Femur (tissue), 1 donor: Measurements from ENCODE around the gene ADAM10.

Experiments used
- DNase-seq: peaks from one replicate; pipeline ENCODE4 v3.0.0-alpha.2; 2017

ADAM10 gene

DNA sequence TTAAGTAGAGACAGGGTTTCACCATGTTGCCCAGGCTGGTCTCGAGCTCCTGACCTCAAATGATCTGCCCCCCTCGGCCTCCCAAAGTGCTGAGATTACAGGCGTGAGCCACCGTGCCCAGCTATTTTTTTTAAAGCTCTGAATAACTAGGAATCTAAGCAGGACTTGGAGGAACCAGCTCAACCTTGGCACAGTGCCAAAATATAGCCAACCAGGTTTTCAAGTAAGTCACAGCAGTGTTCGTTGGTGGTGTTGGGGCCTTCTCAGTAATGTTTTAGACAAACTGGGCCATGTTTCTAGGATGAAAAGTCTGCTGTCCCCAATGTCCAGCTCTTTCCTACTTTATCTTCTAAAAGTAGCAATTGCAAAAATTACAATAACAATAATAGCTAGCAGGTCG lies 6.4 kb upstream of the ADAM10 start:
- no peak for DNase-seq

DNA sequence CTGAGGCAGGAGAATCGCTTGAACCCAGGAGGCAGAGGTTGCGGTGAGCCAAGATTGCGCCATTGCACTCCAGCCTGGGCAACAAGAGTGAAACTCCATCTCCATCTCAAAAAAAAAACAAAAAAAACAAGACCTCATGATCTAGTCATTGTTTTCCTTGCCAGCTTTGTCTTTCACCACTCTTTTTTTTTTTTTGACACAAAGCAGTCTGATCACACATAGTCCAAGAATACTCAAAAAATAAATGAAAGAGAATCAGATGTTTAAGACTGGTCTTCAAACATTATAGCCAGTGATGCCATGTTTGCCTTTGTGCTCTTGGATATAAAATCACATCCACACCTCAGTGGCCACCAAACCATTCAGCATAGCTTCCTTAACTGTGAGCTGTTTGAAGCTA lies 5.8 kb upstream of the ADAM10 start:
- DNase-seq, result no peak

DNA sequence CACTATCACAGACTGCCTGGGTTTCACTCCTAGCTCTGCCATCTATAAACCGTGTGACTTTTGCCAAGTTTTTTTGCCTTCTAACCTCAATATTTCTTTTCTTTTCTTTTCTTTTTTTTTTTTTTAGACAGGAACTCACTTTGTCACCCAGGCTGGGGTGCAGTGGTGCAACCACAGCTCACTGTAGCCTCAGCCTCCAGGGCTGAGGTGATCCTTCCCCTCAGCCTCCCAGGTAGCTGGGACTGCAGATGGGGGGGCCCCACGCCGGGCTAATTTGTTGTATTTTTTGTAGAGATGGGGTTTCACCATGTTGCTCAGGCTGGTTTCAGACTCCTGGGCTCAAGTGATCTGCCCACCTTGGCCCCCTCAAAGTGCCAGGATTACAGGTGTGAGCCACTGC lies 3.2 kb upstream of the ADAM10 start:
- DNase-seq, result no peak

DNA sequence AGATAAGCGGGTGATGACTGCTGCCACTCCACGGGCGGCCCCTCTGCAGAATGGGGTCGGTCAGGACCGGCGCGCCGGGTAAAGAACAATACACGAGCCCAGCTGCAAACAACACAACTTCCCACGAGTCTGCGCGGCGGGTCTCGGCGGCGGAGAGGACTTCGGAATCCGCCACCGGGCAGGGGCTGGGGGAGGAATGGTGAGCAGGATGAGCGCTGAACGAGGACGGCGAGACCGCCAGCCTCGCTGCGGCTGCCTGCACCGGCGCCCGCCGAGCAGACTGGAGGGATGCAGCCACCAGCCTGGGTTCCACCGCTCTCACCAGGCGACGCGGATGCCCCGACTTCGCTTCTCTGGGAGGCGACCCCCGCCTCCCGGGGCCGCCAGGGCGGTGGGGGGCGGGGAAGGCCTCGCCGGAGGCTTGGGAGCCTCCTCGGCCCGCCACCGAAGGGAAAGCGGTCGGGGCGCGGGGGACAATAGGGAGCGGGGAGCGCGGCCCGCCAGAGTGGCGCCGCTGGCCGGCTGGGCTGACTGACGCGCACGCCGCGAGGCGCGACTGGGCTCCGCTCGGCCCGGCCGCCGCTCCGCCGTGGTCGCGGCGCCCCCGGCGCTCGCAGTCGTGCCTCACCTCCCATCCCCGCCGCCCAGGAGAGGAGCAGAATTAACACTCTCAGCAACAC lies 515 bp downstream of the ADAM10 start:
- DNase-seq, result peak; percentile 75

DNA sequence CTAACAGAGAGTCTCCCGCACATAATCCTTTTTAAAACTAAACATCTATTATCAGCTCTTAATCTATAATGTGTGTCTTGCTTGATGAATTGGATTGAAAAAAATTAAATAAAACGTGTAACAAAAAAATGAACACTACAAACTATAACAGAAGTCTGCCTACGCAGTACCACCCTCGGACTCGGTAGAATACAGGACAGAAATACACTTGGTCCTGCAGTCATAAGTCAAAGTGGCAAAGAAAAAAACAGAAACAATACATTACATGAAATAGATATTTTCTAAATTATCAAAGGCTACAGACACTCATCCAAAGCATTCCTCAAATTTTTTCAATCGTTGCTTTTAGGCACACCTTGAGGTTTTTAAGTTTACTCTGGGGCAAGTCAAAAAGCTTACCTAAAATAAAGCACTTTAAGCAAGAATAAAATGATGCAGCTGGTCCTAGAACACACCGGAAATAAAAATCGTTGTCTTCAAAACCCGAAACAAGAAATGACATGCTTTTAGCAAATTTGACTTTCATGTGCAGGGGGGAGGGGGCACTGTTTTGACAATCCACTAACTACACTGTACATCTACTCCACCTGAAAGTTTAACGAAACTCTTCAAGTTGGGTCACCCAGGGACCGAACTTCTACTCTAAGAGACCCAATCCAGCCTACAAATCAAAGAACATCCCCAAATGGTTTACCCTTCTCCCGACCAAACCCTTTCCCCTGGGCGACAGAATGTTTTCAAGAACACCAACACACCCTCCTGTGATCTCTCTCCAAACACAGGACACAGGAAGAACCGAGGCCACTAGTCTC lies 1.3 kb downstream of the ADAM10 start:
- no peak for DNase-seq

DNA sequence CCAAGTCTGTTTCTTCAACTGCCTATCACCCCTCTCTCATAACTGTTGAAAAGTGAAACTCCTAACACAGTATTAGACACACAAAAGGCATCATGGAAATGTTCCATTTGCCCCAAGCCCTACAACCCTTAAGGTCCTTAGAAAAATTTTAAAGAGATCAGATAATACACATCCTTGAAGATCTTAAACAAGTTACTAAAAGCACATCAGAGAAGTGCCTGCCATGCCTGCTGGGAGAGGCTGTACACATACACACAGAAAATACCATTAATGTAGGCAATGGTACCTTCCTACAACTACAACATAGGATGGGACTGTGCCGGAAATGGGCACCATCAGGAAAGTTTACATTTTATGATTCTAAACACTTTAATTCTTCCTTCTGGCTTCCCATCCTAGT lies 3.3 kb downstream of the ADAM10 start:
- DNase-seq, result no peak

DNA sequence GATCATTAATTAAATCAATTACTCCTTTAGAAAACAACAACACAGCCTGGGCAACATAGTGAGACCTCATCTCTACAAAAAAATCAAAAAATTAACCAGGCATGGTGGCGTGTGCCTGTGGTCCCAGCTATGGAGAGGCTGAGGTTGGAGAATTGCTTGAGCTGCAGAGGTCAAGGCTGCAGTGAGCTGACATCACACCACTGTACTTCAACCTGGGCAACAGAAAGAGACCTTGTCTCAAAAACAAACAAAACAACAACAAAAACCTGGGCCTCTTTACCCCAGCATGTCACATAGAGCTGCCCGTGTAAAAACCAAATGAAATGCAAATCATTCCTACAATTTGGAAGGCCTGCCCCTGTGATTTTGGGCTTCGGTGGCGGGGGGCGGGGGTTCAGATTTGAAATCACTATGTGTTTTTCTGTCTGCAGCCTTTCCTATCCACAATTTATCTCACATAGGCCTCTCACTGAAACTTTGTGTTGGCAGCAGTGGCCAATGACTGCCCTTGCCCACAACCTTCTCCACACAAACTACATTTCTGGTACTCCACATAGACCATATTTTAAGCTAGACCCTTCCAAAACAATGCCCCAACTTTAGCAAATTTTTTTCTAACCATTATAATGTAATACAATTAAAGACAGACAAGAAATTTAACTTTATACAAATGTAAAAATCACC lies 6.5 kb downstream of the ADAM10 start:
- no peak for DNase-seq

DNA sequence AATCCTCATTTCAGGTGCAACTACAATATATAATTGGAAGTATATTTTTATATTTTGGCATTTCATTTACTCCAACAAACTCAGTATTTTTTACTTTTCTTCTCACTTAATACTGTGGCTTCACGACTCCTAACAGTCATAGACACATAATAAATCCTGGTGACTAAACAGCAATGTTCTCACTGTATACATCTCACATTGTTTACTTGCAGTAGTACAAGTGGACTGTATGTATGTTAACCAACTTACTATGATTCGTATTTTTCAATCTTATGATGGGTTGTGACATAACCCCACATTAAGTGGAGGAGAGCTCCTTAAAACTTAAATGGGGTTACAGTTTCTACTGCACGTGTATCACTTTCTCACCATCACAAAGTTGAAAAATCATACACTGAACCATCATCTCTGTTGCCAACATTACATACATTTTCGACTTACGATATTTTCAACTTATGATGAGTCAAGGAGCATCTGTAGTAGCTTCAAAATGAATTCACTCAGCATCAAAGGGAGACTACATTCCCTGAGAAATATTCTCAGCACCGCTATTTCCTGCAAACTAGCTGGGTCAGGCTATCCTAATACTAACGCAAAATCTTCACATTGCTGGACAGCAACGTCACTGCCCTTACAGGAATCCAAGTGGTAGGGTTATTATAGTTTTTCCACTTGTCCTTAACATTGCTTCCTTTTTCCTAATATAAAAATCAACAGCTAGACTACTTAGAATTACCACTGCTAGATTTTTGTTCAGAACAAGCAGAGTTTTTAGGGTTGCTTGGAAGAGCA lies 7.3 kb downstream of the ADAM10 start:
- no peak for DNase-seq

DNA sequence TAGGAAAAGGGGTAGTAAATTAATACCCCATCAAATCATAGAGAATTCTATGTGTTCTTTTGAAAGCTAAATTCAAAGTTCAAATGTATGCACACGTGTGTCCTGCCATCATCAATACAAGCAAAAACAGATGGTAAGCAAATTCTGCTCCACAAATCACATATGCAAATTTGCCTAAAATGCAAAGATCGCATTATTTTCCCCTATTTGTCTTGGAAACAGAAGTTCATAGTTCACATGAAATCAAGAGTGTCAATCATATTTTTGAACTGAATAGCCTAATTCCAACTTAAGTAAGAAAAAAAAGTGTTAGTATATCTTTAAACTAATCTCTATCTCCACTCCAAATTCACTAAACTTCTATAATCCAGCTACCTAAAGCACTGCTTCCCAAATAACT lies 8.5 kb downstream of the ADAM10 start:
- no peak for DNase-seq

DNA sequence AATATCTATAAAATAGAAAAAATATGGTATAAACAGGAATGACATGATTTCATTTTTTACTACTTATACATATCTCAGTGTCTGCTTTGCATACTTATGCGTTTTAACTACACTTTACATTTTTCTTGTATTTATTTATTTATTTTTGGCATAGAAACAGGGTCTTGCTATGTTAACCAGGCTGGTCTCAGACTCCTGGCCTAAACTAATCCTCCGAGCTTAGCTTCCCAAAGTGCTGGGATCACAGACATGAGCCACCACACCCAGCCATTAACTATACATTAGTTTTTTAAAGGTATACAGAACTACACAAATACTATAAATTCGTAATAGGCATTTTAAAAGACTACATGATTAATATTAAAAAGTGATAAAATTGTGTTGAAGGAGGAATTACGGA lies 9.1 kb downstream of the ADAM10 start:
- DNase-seq, result no peak

DNA sequence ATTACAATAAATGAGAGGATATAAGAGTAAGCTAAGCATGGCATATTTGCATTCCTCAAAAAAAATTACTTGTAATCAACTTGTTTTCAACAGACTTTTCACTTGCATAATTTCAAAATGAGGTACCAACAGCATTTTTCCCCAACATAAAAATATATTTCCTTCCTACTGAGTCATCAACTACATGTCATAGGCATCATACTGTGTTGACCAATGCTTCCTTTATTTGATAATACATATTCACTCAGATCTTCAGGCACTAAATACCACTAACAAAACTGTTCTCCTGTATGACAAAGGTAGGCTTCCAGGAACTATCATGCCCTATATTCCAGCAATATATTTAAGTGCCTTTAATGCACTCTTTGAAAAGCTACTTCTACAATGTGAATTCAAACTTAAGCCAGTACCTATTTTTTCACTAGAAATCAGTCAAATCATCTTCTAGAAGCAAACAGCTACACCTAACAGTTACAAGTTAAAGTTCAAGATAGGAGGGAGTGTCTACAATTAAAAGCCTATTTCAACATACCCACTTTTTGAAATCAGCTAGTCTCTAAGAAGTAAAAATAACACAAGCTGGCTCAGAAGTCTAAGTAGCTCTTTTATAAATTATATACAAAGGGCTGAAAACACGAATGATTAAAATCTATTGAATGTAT lies 11.3 kb downstream of the ADAM10 start:
- DNase-seq, result no peak

DNA sequence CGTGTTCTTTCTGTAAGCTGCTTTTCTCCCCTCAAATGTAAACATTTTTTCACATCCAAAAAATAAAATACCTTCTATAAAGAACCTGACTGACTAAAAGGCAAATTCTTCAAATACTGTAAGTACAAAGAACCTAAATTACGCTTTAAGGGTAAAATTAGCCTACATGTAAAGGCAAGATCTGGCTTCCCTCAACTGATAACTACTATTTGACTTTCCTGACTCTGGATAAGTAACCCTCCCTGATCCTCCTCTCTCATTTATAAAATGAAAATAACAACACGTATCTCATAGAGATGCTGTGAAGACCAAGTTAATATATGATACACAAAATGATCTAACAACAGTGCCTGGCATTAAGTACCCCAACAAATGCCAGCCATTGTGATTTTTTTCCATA lies 12.2 kb downstream of the ADAM10 start:
- DNase-seq, result no peak

DNA sequence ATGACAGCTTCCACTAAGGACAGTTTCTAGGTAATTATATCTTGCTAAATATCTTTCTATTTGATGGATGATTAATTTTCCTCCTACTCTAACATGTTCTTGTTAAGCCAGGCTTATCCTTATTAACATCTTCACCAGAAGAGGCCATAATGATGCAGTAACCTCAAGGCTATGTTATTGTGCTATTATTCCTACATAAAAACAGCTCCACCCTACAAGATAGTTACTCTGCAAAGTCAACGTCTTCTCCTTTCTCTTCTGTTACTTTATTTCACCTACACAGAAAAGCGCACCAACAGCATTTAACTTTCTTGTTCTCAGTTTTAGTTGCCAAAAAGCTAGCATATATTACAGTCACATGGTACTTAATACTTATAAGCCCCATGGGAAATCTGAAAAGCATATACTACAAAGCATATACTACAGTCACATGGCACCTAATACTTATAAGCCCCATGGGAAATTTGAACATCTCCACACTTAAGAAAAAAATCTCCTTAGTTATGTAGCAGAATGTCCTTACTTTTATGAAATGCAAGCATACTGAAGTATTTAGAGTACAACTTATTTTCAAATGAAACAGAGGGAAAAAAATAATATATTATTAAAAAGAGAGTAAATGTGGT lies 13.4 kb downstream of the ADAM10 start:
- DNase-seq, result no peak

DNA sequence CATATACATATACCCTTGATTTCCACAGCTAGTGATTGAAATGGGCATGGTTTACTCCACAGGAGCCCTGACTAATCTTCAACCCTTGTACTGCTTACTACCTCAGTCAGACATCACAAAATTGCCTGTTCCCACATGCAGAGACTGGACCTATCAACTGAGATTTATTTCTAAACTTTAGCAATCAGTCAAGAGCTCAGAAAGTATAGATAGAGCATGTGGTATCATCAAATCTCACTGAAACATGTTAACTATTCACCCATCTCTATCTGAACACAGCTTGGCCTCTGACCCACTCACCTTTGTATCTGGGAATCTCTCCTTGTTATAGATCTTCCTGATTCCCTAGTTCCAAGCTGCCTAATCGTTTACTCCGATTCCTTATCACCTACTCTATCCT lies 14.6 kb downstream of the ADAM10 start:
- DNase-seq, result no peak

DNA sequence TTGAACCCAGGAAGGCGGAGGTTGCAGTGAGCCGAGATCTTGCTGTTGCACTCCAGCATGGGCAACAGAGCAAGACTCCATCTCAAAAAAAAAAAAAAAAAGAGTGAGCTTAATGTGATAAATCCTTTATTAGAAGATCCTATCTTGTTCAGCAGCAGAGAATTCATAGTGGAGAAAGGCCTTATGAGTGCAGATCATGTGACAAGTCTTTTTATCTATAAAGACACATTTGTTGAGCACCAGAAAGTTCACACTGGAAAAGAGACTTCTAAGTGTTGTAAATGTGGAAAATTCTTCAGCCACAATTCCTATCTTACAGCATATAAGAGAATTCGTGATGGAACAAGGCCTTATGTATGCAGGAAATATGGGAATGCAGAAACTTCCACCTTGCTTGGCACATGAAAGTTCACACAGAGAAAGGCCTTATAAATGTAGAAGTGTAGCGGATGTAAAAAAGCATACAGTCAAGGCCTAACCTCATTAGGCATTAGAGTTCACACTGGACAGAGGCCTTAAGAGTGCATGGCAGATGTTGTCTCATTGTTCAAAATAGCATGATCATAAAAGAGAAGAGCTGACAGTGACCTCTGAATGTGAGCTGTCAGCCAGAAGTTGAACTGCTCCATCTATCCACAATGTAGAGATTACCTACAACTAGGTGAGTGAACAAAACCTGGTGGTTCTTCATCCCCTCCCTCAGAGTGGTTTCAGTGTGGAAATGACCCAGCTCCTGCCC lies 16.7 kb downstream of the ADAM10 start:
- DNase-seq, result no peak

DNA sequence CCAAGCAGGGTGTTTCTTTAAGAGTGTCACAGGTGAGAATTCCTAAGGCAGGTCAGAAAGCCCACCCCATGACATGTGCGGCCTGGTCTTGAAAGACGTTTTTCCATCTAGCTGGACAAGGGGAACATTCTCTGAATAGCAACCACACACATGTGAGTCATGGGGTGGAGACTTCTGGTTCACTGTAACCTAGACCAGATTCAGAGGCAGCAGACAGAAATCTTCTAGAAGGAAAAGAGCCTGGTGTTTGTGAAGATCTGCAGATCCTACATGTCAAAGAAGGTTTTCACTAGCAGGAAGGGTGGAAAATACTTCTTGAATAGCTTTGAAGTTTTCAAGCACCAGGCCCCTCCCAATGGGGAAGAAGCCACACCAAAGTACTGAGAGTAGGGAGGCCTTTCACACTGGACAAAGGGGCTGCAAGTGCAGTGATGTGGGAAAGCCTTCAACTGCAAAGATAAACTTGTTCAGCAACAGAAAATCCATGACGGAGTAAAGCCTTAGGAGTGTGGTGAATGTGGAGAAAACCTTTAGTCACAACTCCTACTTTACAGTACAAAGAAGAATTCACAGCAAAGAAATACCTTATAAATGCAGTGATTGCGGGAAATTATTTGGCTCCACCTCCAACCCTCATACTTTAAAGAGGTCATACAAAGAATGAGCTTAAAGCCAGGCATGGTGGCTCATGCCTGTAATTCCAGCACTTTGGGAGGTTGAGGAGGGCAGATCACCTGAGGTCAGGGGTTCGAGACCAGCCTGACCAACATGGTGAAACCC lies 17.6 kb downstream of the ADAM10 start:
- peak; percentile 20 for DNase-seq

DNA sequence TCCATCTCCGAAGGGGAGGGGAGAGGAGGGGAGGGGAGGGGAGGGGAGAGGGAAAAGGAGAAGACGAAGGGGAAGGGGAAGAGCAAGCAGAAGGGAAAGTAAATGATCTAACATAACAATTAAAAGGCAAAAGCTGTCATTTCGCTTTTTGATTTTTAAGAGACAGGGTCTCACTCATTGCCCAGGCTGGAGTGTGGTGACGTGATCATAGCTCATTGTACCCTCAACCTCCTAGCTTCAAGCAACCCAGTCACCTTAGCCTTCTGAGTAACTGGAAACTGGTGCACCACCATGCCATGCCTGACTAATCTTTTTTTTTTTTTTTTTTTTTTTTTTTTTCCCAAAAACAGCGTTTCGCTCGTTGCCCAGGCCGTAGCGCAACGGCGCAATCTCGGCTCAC lies 22.6 kb downstream of the ADAM10 start:
- no peak for DNase-seq

DNA sequence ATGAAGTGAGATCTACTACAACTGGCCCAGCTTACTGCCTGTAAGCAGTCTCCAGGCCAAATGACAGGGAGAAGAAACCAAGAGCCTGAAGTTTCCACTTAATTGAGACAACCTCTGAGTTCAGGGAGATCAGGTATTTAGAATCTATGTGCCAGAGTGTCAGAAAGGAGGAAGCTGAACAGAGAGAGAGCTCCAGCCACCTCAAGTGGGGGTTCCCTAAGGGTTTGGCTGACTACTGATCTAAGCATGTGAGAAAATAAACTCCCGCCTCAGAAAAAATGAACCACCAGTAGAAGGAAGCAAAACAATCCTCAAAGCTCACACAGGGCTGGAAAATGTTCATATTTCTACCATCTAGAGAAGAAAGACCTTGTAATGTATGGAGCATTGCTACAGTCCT lies 25.0 kb downstream of the ADAM10 start:
- DNase-seq, result no peak

DNA sequence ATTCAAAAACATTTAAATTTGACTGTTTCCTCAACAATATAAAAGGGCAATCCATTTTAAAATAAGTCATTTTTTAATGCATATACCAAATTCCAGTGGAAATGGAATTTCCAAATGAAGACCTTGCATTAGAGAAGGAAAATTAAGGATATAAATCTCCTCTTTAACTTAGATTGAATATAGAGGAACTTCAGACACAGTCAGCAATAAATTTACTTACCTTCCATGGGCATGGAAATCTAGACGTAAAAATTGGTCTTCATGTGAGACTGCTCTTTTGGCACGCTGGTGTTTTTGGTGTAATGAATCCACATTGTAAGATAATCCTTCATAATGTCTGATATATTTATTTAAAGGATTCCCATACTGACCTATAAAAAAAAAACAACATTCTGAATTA lies 32.1 kb downstream of the ADAM10 start:
- DNase-seq, result no peak

DNA sequence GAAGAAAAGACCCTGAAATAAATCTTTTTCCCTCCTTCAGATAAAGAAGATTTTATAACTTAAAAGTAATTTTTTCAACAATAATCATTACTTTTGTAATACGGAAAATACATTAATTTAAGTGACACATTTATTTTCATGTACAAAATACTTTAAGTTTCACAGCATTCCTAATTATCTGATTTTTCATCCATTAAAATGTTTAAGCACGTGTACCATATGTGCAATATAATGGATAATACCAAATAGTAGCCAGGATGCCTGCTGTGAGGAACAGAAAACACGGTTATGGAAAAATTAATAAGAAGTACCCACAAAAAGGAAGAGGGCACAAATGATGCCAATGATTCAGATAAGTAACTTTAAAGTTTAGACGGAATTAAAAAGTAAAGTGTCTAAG lies 33.5 kb downstream of the ADAM10 start:
- no peak for DNase-seq
